ENCODE data around the gene HS3ST6. TPM values are rescaled to one million over a fixed set of nuclear protein-coding genes. Genes with fewer than 3 reads are reported as not detected.

HS3ST6 gene
- total RNA-seq, 1 experiment from 2014 or later: 1.0 TPM

DNA sequence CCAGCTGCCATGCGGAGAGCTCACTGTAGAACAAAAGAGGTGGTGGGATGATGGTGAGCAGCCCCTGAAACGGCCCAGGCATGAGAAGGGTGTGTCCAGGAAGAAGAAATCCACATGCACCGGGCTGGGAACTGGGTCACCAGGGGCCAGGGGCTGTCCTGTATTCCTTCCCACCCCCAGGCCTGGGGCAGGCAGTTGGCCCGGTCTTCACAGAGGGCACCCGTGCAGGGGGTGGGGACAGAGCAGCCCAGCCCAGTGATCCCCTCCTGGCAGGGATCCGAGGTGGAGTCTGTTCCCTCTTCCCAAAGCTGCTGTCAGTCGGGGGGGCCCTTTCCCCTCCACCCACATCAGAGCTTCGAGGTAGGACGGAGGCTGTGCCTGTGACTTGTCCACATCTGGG, 9.2 kb downstream of the HS3ST6 start:
- Mint-ChIP-seq H3K4me3 (no peak overlapping the region), H3K9me3 (no peaks in the 10 kb centered on the region), H3K36me3 (no peaks in the 10 kb centered on the region), H3K27ac (no peak overlapping the region), H3K4me1 (peaks cover 9% of the 10 kb centered on the region), H3K27me3 (ENCODE audit: low read depth) (peaks cover 7% of the 10 kb centered on the region; the same call in 1 of the 2 replicates)
- DNase-seq (ENCODE audit: low spot score): no peak
- no peak for TF ChIP-seq RORB (CRISPR knock-in tag; IDR thresholded peaks at IDR 0.05)
- TF ChIP-seq ARID4B (CRISPR knock-in tag; IDR thresholded peaks at IDR 0.05; ENCODE audit: borderline replicate concordance): no peak
- TF ChIP-seq JAZF1 (CRISPR knock-in tag; IDR thresholded peaks at IDR 0.05): no peak
- no peak for TF ChIP-seq ATF6 (CRISPR knock-in tag; IDR thresholded peaks at IDR 0.05)
- TF ChIP-seq, protein P1, sequence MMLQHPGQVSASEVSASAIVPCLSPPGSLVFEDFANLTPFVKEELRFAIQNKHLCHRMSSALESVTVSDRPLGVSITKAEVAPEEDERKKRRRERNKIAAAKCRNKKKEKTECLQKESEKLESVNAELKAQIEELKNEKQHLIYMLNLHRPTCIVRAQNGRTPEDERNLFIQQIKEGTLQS (CRISPR knock-in tag; conservative IDR thresholded peaks at IDR 0.05): no peak
- TF ChIP-seq RELA (CRISPR knock-in tag; IDR thresholded peaks at IDR 0.05; ENCODE audit: borderline replicate concordance): no peak
- no peak for TF ChIP-seq ZNF416 (CRISPR knock-in tag; IDR thresholded peaks at IDR 0.05)
- TF ChIP-seq, protein P2, sequence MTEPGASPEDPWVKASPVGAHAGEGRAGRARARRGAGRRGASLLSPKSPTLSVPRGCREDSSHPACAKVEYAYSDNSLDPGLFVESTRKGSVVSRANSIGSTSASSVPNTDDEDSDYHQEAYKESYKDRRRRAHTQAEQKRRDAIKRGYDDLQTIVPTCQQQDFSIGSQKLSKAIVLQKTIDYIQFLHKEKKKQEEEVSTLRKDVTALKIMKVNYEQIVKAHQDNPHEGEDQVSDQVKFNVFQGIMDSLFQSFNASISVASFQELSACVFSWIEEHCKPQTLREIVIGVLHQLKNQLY (CRISPR knock-in tag; IDR thresholded peaks at IDR 0.05): no peak
- TF ChIP-seq, protein P3, sequence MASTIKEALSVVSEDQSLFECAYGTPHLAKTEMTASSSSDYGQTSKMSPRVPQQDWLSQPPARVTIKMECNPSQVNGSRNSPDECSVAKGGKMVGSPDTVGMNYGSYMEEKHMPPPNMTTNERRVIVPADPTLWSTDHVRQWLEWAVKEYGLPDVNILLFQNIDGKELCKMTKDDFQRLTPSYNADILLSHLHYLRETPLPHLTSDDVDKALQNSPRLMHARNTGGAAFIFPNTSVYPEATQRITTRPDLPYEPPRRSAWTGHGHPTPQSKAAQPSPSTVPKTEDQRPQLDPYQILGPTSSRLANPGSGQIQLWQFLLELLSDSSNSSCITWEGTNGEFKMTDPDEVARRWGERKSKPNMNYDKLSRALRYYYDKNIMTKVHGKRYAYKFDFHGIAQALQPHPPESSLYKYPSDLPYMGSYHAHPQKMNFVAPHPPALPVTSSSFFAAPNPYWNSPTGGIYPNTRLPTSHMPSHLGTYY (CRISPR knock-in tag; IDR thresholded peaks at IDR 0.05): no peak
- no peak for TF ChIP-seq ZNF281 (CRISPR knock-in tag; IDR thresholded peaks at IDR 0.05)
- TF ChIP-seq, protein P4, sequence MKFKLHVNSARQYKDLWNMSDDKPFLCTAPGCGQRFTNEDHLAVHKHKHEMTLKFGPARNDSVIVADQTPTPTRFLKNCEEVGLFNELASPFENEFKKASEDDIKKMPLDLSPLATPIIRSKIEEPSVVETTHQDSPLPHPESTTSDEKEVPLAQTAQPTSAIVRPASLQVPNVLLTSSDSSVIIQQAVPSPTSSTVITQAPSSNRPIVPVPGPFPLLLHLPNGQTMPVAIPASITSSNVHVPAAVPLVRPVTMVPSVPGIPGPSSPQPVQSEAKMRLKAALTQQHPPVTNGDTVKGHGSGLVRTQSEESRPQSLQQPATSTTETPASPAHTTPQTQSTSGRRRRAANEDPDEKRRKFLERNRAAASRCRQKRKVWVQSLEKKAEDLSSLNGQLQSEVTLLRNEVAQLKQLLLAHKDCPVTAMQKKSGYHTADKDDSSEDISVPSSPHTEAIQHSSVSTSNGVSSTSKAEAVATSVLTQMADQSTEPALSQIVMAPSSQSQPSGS (CRISPR knock-in tag; IDR thresholded peaks at IDR 0.05; ENCODE audit: borderline replicate concordance, low read depth): no peak
- TF ChIP-seq AFF4 (CRISPR knock-in tag; IDR thresholded peaks at IDR 0.05; ENCODE audit: borderline replicate concordance): no peak
- ChIA-PET POLR2A (interaction anchor here (1.4 kb wide), 1 partner anchor 17 kb away, joined by 3 read pairs; no protein-coding TSS in a partner anchor), CTCF (interaction anchor here (0.6 to 1.6 kb wide), 6 partner anchors 11 to 126 kb away, joined by 3 to 8 read pairs (median 4); partner anchors contain the start of genes NUBP2 and SPSB3)
- no peak for ATAC-seq

Data from WTC11 (cell line).